CD4-positive, alpha-beta T cell treated with Interleukin-15 for 4 hours (primary cell): ENCODE data around the gene DNAJC7.

Source experiments
- DNase-seq: peaks from one replicate; pipeline ENCODE4 v3.0.0-alpha.2; 2020; ENCODE audit warnings: low spot score

DNAJC7 gene

GRCh38 chr17:42016941-42017865 lies at the start of gene DNAJC7:
DNAJC7 (minus strand) TSS chr17:42017439; CDS start chr17:42017416, 23 bp downstream.
- peak; percentile 90 for DNase-seq

- DNase-seq = no peak
These were observed 48.0 kb upstream of the DNAJC7 start for GRCh38 chr17:42065201-42065600.

GRCh38 chr17:42062681-42063080 lies 45.4 kb upstream of the DNAJC7 start:
- DNase-seq = no peak

GRCh38 chr17:42061646-42062487 lies 44.6 kb upstream of the DNAJC7 start:
- no peak for DNase-seq

- no peak for DNase-seq
These were observed 43.0 kb upstream of the DNAJC7 start for GRCh38 chr17:42060231-42060630.

- no peak for DNase-seq
These were observed 42.6 kb upstream of the DNAJC7 start for GRCh38 chr17:42059815-42060214.

- DNase-seq = no peak
These were observed 40.8 kb upstream of the DNAJC7 start for GRCh38 chr17:42058063-42058462.

GRCh38 chr17:42056635-42057034 lies 39.4 kb upstream of the DNAJC7 start:
- DNase-seq = no peak

GRCh38 chr17:42055496-42055895 lies 38.3 kb upstream of the DNAJC7 start:
- no peak for DNase-seq

GRCh38 chr17:42055027-42055426 lies 37.8 kb upstream of the DNAJC7 start:
- DNase-seq = no peak

- DNase-seq = no peak
These were observed 36.7 kb upstream of the DNAJC7 start for GRCh38 chr17:42053731-42054500.

- no peak for DNase-seq
These were observed 35.2 kb upstream of the DNAJC7 start for GRCh38 chr17:42052346-42052877.

- no peak for DNase-seq
These were observed 34.4 kb upstream of the DNAJC7 start for GRCh38 chr17:42051645-42052044.

GRCh38 chr17:42051013-42051400 lies 33.8 kb upstream of the DNAJC7 start:
- DNase-seq = no peak

- peak; percentile 36 for DNase-seq
These were observed 33.3 kb upstream of the DNAJC7 start, which contains the start of gene C17orf113 for GRCh38 chr17:42050393-42051012. C17orf113 (minus strand) TSS chr17:42050601; CDS start chr17:42043376, 7,225 bp downstream.

- DNase-seq = no peak
These were observed 32.7 kb upstream of the DNAJC7 start for GRCh38 chr17:42049834-42050392.

- no peak for DNase-seq
These were observed 30.1 kb upstream of the DNAJC7 start for GRCh38 chr17:42047343-42047742.

GRCh38 chr17:42045719-42046118 lies 28.5 kb upstream of the DNAJC7 start:
- no peak for DNase-seq

GRCh38 chr17:42042598-42043319 lies 25.5 kb upstream of the DNAJC7 start:
- DNase-seq = no peak

GRCh38 chr17:42041619-42042018 lies 24.4 kb upstream of the DNAJC7 start:
- DNase-seq = no peak
